NCI-H526 (cell line): ENCODE data around the gene MAT2A.

Experiments used
- DNase-seq, 2 experiments: peaks; one replicate each; lab custom pipeline; 2025; lab: John Stamatoyannopoulos, UW

Gene MAT2A

DNA sequence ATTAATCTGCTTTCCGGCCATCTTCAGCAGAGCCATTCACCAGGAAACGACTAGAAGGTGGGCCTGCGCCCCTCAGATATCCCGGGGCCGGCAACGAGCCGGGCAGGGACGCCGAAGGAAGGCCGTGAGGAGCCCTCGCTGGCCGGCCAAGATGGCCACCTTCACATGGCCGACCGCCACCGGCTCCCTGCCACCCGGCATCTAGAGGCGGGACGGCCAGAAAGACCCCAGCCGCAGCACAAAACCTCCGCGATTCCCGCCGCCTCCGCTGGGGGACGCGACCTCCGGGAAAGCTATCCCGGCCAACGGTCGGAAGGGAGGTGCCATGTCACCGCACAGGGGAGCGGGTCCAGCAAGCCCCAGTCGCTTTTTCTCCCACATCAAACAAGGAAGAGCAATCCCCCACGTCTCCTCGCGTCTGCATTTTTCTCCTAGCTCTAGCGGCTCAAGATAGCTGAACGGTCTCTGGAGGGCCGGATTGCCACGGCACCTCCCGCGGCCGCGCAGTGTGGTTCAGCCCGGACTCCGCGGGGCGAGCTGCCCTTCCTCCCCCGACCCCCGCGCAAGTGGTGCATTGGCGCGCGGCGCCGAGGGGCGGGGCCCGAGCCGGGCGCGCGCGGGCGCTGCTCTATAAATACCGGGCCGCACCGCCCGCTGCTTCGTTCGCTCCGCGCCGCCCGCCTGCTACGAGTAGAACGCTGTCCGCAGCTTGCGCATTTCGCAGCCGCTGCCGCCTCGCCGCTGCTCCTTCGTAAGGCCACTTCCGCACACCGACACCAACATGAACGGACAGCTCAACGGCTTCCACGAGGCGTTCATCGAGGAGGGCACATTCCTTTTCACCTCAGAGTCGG, at the start of gene MAT2A:
TSS of gene MAT2A (plus strand) at position 662 of the 854 bp plus-strand sequence. CDS start at position 782, 120 bp downstream.
- DNase-seq, result peak; percentile 87 to 97

DNA sequence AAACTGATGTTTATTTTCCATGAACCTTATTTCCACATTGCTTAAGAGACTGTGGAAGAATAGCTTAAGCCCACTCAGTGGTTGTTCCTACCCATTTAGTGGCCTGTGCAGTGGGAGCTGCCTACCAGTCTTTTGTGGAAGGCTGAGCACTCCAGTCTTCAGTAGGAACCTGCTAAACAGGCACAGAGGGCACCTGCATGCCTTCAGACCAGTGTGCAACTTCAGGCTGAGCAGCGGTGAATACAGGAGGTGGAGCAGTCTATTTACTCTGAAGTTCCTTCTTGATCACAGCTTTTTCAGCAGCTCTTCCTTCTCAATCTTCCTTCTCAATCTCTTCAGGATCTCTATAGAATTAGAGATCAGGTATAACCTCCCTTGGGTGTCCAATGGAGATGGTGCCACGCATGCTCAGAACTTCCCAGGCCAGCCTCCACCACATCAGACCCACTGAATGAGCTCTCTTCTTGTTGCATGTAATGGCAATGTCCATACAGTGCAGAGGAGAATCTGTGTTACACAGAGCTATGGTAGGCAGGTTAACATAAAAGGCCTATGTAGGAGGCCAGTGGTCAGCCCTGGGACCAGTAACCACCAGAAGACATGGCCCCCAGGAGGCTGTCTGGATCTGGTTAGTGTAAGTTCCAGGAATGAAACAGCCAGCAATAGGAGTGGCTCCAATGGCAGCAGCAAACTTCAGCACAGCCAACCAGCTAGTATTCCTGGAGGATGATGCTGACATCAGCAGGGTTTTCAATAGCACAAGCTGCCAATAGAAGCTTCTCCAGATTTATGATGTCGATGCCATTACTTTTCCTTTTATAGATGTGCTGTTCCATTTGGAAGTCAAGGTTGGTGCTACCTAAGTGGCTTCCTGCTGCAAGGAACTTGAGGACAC, 47.9 kb upstream of the MAT2A start:
- no peak for DNase-seq

DNA sequence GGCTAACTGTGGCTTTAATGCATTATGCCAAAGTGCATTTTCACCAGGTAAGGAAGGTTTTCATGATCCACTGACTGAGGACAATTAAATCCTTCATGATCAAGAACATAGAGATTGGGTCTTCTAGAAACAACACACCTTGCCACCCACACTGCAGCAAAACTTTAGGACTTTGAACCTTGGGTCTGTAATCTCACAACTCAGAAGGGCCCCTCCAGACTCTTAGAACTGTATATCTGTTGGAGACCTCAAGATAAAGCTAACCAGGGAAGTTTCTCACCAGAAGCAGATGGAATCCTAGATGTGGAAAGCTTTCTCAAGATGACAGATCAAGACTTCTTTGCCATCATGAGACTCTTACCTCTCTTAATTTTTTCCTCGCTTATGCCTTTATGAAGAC, 42.5 kb upstream of the MAT2A start:
- DNase-seq, result no peak

DNA sequence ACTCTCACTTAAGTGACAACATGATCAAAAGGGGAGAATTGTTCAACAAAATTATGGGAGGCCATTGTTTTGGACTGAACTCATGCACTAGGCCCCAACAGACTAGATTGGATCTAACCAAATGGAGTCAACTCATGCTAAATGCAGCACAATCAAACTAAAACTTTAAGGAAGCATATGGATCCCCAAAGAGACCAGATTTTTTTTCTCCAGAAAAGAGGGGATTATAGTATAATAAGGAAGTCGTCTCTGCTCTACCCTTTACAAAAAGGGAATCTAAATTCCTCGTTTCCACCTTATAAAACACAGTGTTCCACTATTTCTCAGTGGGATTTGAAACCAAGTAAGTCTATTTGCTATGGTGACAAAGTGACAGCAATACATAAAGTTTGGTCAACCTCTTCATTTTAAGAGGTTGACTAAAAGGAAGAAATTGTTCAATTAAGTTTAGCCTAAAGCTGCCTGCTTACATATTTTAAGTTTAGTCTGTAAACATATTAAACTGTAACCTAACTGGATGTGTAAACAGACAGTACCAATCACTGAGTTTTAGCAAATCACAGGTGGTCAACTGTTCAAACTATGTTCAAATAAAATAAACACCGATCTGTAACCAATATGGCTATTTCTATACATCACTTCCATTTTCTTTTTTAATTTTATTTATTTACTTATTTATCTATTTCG, 40.9 kb upstream of the MAT2A start:
- no peak for DNase-seq

DNA sequence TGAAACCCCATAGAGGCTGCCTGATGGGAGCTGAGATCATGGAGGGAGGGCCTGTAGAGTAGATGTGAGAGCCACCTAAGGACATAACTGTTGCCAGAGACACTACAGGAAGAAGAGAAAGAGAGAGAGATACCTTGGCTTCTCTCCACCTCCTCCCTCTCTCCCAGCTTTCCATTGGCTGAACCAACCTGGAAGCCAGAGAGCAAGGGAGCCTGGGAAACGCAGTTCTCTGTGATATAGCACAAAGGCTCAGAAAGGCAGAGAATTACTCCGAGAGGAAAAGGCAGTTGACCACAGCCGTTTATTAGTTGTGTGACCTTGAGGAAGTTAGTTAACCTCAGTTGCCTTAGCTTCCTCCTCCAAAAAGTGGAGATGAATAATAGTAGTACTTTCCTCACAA, 37.7 kb upstream of the MAT2A start:
- DNase-seq, result no peak

DNA sequence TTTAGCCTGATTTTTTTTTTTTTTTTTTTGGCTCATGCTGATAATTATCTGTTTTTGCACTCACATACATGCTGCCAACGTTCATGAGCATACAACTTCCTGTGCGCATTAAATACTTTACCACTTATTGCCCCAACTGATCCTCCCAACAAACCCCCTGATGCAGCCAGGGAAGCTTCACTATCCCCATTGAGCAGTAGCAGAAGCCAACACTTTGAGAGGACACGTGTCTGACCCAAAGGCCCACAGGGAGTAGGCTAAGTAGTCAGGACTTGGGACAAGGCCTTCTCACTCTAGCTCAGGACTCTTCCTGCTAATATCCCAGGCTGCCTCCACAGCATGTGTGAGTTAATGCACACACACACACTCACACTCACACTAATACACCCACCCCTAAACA, 36.2 kb upstream of the MAT2A start:
- DNase-seq, result no peak

DNA sequence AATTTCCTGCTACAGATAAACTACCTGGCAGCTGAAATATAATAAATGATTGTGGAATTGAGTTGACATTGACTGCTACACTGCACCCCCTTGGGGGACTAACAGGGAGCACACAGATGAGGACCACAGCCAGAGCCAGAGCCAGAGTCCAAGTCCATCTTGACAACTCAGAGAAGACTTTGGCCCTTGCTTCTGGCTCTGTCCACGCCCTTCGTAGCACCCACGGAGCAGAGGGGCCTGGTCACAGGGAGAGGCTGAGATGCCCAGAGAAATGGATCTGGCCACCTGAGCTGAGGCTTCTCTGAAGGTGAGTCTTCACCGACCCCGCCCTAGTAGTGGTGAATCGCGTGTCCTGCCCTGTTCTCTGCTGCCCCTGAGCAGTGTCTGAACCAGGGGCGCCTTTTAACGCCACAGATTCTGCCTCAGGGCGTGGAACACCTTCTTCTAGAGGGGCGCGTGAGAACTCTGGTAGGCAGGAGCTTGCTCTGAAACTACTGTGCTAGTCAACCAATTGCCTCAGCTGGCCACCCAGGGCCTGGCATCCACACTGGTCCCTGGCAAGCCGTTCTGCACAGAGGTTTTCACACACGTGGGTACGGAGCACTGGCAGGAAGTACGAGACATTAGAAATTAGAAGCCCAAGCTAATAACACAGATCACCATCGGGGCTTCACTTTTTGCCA, 35.7 kb upstream of the MAT2A start:
- no peak for DNase-seq

DNA sequence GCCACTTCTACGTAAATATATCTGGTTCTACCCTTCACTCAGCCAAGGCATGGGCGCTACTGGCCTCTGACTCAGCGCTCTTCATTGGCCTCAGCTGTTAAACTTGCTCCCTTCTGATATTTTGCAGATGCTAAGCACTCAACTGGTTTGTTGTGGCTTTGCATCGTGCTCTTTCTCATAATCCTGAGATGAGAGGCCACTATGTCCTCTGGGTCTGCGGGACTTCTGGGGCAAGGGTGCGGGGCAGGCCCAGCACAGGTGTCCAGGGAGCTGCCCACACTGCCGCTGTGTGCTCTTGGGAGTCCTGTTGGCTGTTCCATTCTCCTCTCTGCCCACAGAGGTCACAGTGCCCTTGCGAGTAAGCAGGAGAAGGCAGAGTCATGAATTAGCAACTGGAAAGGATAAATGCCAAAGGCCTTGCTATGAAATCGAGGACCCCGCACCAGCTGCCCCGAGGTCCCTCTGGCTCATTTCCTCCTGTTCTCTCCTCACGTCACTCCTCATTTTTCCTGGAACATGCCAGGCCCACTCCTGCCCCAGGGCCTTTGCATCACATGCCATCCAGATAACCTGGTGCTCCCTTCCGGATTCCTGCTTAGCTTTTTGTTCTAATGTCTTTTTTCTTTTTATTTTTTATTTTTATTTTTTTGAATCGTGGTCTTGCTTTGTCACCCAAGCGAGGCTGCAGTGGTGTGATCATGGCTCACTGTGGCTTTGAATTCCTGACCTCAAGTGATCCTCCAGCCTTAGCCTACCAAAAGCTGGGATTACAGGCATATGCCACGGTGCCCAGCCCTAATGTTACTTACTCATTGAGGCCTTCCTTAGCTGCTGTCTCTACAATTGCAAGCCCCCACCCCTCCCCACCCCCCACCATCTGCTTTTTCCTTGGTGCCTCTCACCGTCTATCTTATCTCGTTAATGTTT, 34.9 kb upstream of the MAT2A start:
- no peak for DNase-seq

DNA sequence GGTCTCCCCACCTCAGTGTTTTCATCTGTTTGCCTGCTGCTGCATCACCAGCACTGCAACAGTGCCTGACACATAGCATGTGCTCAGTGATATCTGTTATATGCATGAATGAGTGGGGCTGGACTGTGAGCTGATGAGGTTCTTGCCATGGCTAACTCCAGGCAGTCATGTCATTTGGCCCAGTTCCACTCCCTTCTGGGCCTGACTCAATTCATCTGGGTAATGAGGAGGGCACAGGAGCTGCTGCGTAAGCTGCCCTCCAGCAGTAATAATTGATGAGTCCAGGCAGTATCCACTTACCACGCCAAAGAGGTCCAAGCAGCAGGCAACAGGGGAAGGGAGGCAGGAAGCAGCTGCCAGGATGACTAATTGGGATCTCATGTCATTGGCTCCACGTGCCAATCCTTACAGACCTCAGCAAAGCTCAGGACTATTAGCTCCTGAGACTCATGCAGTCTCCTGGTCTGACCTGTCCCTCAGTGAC, 34.1 kb upstream of the MAT2A start:
- DNase-seq, result no peak

DNA sequence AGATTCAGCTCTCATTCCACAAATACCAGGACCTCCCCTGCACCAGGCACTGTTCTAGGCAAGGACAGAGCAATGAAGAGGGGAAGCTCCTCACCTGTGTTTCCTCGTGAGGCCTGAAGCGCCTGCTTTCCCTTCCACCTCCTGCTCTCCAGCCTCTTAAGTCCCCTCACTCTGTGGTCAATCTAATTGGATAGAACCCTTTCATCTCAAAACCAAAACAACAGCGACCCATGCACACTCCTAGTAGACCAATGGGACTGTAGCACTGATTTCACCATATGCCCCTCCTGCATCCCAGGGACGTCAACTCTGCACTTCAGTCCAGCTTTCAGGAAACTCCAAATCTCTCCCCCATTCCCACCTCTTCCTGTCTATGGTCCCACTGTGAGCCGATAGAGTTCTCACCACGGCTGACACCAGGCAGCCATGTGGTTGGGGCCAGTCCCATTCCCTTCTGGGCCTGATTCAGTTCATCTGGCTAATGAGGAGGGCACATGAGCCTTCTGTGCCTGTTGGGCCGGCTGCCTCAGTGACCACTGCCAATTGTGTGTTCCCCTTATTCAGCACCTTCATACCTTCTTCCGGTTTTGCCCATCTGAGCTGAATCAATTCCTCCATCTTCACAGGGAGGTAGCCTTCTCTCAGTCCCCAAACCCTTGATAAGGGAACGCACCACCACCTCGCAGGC, 33.3 kb upstream of the MAT2A start:
- no peak for DNase-seq

DNA sequence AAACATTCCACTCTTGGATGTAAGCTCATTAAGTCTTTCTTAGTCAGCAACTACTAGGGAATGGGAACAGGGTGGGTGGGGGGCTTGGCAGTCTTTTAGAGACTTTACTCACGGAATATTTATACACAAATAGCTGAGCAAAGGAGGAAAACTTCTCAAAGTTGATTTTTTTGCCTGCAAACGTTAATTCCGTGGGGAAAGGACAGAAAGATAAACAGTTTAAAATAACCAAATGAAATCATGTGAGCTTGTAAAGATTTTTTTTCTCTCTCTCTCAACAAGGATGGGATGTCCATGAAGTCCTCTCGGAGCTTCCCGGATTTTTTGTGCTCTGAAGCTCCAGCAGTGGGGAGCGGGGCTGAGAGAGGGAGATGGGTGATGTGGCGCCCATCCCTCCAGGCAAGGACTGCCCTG, 32.2 kb upstream of the MAT2A start:
- DNase-seq, result no peak

DNA sequence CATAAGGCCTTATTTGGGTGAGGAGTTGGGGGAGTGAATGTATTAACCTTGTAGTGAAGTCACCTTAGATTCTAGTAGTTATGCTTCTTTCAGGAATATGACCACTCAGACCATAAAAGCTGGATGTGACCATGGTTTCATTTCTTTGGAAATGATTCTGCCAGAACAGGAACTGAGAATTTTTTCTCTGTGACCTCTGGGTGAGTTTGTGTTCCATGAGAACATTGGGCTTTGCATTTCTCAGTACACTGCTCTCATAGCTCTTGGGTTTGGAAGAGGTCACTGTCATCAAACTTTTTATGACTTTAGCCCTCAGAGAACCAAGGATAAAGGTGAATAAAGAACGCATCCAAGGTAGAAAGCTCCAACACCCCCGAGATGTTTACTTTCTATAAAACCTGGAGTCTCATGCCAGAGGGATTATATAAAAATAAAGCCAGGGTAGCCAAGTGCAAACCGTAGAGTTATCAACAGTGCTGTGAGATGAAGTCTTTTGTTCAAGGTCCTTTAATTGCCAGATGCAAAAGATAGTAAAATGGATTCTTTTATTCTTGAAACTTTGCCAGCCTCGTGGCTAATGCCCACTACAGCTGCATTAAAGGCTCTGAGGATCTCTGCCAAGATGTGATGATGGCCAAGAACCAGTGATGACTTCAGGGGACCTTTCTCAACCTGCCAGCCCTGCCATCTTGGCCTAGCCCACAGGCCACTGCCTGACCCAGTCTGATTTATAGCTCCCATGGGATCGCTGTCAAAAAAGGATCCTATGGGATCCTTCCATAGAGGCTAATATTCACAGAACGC, 27.8 kb upstream of the MAT2A start:
- DNase-seq, result no peak

DNA sequence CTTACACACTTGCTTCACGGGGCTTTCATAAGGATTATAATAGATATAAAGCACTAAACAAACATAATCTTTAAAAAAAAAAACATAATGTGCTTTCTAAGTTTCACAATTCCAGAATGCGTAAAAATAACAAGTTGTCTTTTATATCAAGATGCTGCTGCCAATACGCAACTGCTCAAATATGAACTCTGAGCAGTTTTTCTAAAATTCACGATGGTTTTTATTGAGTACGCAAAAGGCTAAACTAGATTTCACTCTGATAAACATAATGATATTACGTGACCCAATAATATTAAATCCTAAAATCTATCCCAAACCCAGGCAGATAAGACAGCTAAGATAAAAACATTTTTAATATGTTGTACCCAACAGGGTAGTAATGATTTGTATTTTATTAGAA, 24.6 kb upstream of the MAT2A start:
- DNase-seq, result no peak

DNA sequence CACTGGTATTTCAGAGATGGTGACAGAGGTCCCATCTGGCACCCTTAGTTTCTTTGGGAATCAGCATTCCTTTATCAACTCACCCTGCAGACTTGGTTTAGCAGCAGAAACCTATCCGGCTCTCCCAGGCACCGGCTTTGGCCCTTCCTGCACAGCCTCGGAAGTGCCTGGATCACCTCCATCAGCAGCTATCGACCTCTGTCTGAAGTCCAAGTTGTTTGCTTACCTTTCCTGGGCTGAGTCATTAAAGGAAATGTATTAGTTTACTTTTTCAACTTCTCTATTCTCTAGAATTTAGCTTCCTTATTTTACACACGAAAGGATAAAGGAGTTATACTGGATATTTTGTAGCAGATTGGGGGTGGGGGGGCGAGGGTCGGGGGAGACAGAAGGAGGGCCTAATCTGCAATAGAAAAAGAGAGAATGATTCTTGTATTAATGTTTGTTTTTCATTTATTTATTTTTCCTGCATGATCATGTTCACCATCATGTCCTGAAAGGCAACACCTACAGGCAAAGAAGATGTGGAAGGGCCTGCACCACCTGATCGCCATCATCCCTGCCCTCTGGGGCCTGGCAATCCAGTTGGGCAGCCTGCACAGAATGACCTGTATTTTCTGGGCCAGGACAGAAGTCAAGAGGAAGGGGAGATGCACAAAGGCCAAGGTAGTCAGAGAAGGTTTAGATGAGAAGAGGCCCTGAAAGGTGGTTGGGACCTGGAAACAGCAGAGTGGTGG, 22.1 kb upstream of the MAT2A start:
- no peak for DNase-seq

DNA sequence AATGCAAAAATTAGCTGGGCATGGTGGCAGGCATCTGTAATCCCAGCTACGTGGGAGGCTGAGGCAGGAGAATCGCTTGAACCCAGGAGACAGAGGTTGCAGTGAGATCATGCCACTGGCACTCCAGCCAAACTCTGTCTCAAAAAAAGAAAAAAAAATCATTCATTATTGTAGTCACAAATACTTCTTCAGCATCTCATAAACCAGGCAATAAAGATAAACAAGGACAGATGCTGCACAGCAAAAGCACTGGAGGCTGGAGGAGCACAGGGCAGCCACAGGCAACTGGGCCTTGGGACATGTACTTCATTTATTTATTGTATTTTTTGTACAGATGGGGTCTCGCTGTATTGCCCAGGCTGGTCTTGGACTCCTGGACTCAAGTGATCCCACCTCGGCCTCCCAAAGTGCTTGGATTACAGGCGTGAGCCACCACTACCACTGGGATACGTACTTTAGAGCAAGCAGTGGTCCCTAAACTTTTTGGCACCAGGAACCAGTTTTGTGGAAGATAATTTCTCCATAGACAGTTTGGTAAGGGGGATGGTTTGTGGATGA, 16.8 kb upstream of the MAT2A start:
- DNase-seq, result no peak

DNA sequence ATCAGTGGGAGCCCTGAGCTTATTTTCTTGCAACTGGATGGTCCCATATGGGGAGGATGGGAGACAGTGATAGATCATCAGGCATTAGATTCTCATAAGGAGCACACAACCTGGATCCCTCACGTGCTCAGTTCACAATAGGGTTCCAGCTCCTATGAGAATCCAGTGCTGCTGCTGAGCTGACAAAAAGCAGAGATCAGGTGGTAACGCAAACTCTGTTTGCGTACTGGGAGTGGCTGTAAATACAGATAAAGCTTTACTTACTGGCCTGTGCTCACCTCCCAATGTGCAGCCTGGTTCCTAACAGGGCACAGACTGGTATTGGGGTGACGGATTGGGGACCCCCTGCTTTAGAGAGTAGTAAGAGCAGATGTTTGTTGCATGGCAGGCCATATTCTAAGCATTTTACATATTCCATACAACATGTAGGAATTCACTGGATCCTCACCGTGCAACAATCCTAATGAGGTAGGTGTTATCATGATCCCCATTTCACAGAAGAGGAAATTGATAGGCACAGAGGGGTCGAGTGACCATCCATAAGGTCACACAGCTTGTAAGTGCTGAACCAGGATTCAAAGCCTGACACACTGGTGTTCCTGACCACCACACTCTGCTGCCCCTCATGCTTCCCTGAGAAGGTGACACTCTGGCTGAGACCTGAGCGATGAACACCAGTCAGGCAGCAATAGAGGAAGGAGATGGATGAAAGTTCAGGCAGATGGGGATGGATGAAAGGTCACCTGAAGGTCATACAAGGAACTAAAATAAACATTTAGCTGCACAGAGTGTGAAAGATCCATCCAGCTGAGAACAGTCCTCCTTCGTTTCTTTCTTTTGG, 15.7 kb upstream of the MAT2A start:
- DNase-seq, result no peak

DNA sequence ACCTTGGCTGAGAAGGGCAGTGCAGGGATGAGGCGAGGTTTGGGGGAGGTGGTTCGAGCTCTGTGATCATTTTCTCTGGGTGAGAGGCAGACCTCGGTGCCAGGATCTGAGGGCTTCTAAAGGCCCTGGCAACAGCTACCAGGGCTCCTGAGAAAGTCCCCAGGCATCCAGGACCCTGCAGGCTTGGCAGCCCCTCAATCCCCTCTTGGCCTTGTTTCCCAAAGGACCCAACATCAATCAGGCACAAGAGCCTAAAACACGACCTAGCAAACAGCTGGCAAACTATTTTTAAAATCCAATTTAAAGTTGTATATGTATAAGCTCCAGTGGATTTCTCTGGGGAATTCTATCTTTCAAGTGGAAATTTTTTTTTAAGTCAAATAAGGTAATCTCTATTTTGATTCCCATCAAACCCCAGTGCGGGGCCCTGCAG, 15.0 kb upstream of the MAT2A start:
- no peak for DNase-seq
